Dedifferentiated amniotic fluid mesenchymal stem cell (primary cell): Measurements from ENCODE around the gene R3HDM2.

Experiments
- DNase-seq: peaks from one replicate; pipeline ENCODE4 v3.0.0-alpha.2; 2016; ENCODE audit errors: extremely low spot score

The R3HDM2 gene

GRCh38 chr12:57430931-57431566 lies at the start of gene R3HDM2:
R3HDM2 (minus strand) TSS chr12:57431043; CDS start chr12:57310428, 120,615 bp downstream.
- DNase-seq: peak; percentile 94

GRCh38 chr12:57479376-57480115 lies 48.7 kb upstream of the R3HDM2 start, which contains the start of gene ARHGAP9:
ARHGAP9 (minus strand) TSS chr12:57479866; CDS start chr12:57479406, 460 bp downstream.
- no peak for DNase-seq

GRCh38 chr12:57479043-57479375 lies 48.2 kb upstream of the R3HDM2 start:
- no peak for DNase-seq

DNA sequence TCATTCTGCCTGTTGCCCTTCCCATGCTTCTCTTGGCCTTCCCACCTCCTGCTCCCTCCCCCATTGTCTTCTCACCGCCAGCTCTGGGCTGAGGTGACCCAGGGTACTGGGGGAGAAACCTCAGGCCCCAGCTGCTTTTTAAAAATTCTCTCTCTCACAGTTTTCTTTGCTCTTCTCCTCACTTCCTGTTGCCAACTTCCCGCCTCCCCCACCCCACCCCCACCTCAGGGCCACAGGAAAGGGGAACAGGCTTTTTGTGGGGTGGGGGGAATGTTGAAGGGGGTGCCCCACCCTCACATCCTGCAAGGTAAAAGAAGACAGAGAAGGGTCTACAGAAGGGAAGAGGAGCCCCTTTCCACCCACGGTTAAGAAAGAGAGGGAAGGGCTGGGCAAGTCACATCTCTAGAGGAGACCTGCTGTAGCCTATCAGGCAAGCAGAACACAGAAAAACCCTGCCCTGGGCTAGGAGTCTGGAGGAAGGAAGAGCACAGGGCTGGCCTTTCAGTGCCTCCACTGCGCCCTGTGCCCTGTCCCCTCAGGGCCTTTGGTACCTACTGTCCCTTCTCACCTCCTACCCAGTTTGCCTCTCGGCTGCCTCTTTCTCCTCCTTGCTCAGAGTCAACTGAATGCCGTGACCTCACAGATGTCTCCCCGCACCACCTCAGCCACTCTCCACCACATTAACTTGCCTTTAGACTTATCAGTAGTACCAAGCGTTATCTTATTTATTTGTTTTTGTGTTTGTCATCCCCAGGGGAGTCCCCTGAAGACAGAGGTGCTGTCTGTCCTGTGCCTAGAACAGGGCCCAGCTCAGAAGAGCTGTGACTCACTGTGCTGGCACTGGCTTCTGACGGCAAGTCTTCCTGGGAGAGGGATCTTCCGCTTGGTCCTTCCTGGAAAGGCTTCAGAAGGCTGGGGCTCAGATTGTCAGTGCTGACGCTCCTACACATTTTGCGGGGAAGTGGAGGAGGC lies 47.2 kb upstream of the R3HDM2 start:
- DNase-seq: no peak

GRCh38 chr12:57476993-57477709 lies 46.3 kb upstream of the R3HDM2 start:
- DNase-seq: no peak

DNA sequence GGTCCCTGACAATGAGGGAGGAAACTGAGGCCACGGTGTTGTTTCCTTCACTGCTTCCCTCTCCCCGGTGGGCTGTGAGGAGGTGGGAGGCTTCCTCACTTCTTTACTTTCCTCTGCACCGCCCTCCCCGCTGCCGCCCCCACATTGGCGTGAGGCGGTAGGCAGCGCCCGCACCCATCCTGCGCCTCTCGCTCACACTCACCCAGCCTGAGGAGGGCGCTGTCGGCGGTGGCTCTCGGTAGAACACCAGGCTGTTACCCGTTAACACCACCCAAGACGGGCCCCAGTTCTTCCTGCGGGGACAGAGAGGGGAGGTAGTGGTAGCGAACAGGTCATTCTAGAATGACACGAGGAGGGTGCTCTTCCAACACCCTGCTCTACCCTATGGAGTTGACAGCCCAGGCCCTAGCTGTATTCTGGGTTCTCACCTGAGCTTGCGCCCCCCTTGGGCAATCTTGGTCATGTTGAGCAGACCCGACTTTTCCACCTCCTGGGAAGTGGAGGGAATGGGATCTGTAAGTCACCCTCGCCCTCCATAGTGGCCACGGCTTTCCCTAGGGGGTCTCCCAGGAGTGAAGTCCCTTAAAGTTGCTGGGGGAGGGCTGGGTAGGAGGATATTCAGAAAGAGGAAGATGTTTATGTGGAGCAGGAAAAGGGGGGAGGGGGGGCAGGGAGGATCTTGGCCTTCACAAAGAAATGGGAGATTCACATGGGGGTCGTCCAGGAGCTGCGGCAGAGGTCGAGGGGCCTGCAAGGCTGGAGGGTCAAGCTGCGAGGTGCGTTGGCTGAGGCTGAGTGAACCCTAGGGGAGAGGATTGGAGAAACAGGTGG lies 45.5 kb upstream of the R3HDM2 start:
- DNase-seq: no peak

DNA sequence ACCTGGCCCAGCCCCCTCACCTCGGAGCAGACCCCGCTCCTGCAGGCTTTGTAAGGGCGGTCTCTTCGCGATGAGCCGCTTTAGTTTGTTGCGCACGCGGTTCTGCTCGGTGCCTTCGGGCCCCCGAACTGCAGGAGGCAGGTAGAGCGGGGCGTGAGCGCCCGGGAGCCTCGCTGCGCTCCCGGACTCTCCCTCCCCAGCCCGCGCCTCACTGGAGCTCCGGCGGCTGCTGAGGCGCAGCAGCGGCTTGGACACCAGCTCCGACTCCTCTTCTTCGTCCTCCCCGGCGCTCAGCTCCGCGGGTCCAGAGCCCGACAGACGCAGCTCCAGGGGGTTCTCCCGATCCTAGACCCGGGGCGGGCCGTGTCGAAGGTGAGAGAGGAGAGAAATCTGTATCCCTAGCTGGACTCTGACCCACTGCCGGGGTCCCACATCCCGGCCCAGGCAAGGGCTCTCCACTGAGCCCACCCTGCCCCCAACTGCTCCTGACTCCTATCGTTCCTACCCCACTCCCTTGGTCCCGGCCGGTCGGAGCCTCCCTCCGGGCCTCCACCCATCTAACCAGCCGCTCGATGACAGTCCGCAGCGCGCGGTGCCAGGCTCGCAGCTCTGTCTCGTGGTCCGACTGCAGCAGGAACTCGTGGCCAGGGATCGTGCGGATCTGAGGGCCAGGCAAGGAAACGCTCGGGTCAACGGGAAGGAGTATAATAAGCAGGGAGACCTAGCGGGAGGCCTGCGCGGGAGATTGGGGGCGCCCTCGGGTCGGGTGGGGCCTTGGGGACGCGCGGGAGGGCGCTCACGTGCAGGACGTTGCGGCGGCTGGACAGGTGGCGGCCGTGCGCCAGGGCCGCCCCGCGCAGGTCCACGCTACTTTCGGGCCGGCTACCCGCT lies 44.7 kb upstream of the R3HDM2 start:
- DNase-seq: no peak

DNA sequence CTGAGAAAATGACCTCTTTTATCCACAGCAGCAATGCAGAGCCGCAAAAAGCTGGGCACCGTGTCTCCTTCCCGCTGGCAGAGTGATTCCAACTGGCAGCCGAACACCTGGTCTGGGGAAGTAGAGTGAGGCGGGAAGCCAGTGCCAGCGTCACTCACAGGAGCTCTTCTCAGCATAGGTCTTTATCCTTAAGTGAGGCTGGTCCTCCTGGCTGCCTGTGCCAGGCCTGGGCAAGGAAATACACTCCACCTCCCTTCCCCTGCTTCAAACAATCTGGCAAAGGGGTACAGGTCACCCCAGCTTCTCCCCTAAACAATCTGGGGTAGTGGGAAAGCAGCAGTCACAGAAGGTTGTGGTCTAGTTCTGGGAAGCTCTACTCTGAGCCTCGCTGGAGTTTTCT lies 44.0 kb upstream of the R3HDM2 start:
- DNase-seq: no peak

DNA sequence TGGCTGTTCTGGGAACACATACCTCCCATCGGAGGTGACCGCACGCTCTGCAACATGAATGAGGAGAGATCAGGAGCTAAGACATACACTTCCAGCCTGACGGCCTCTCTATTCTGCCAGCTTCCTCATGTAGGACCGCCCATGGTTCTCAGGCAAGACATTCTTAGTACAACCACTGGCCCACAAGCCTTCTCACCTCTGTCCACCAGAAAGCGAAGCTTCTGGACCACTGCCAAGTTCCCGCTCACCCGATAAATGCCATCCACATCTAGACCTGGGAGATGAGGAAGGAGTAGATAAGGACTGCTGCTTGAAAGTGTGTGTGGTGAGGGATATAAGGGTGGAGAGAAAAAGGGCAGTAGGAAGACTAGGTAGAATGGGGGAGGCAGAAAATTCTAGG lies 43.6 kb upstream of the R3HDM2 start:
- no peak for DNase-seq

DNA sequence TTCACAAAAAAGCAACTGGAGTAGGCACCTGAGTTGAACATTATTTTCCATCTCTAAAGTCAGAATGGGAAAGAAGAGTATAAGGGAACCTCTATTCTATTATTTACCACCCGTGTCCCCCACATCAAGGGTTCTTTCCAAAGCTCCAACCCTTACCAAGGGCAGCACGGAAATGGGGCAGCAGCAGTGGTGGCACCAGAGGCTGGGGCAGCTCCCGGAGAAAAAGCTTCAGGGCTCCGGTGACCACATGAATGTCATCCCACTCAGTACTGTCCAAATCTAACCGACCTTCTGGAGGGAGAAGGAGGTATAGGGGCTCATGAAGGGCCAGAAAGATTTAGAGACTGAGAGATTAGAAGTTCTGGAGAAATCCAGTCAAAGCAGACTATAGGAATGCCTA lies 43.0 kb upstream of the R3HDM2 start:
- no peak for DNase-seq

- no peak for DNase-seq
Measured at GRCh38 chr12:57473392-57473791, 42.5 kb upstream of the R3HDM2 start.

DNA sequence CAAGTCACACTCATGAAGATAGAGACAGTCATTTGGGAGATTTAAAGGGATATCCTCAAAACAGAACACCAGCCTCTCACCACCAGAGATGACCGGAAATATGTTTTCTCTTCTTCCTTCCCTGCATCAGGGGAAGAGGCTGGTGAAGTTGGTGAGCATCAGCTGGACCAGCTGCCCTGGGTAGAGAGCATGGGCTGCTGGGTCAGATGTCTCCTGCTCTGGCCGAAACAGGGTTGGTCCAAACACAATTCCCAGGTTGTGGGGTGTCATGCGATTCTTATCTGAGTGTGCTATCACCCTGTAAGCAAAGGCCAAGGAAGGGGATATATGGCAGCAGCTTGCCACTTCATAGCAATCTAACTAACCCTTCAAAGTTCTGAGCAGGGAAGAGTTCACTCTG lies 41.5 kb upstream of the R3HDM2 start:
- DNase-seq: no peak

- no peak for DNase-seq
Measured at GRCh38 chr12:57471661-57472060, 40.8 kb upstream of the R3HDM2 start.

DNA sequence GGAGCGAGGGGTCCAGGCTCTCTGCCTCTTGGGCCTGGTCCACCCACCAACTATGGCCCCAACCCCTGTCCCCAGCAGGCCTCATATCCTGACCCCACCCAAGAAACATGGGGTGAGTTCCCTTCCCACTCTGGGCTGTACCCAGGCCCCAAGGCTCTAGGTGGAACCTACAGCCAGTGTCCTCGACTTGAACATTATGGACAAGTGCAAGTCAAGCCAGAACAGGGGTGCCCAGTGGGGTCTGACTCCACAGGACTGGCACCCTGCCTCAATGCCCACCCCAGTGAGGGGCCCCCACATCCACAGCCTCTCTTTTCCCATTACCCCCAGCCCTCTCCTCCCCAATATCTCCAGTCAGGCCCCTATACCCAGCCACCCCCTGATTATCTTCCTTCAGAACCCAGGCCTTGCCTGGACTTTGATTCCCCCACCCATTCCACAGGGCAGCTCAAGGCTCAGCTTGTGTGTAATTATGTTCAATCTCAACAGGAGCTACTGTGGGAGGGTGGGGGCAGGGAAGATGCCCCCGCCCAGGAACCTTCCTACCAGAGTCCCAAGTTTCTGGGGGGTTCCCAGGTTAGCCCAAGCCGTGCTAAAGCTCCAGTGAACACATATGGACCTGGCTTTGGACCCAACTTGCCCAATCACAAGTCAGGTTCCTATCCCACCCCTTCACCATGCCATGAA lies 40.3 kb upstream of the R3HDM2 start:
- DNase-seq: no peak

GRCh38 chr12:57470286-57470969 lies 39.6 kb upstream of the R3HDM2 start:
- DNase-seq: no peak

- no peak for DNase-seq
Measured at GRCh38 chr12:57469296-57470164, 38.7 kb upstream of the R3HDM2 start.

GRCh38 chr12:57467915-57468314 lies 37.1 kb upstream of the R3HDM2 start:
- no peak for DNase-seq
